WTC11 (cell line): ENCODE measurements around the gene GRIFIN.

ENCODE experiments used
- E2F4 ChIP-seq: sonication (generic); formaldehyde crosslinking; IDR thresholded peaks from 2 replicates; pipeline ENCODE4 v1.8.1; 2022; ENCODE audit warnings: low read depth, mild to moderate bottlenecking, moderate library complexity, missing genetic modification reagents, borderline replicate concordance
- NFE2L1 ChIP-seq: sonication (generic); formaldehyde crosslinking; IDR thresholded peaks from 2 replicates; pipeline ENCODE4 v1.8.1; 2023; ENCODE audit warnings: missing genetic modification reagents
- NR1H2 ChIP-seq: sonication (generic); formaldehyde crosslinking; IDR thresholded peaks from 2 replicates; pipeline ENCODE4 v1.9.0; 2021; ENCODE audit warnings: mild to moderate bottlenecking, moderate library complexity, missing genetic modification reagents
- TF ChIP-seq, protein P1 (sequence below): fragments of 200-600 bp; IDR thresholded peaks from 2 replicates; pipeline ENCODE4 v1.8.0; 2022; ENCODE audit warnings: antibody characterized with exemption

DNA sequence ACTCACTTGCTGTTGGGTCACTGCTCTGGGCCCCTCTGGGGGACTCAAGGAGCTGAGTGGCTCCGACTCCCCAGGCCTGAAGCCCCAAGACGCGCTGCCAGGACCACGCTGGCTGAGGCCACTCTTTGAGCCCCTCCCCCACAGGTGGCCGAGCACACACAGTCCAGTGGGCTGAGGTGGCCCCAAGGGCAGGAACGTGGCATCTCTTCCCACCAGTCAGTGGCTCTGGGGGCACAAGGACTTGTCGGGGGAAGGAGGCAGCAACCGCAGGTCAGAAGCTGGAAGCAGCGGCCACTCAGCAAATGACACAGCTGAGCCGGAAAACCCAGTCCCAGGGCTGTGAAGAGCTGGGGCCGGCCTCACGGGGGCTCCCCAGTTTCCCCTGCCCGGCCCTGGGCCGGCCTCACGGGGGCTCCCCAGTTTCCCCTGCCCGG, 24.1 kb downstream of the GRIFIN start:
- TF ChIP-seq, protein P1, sequence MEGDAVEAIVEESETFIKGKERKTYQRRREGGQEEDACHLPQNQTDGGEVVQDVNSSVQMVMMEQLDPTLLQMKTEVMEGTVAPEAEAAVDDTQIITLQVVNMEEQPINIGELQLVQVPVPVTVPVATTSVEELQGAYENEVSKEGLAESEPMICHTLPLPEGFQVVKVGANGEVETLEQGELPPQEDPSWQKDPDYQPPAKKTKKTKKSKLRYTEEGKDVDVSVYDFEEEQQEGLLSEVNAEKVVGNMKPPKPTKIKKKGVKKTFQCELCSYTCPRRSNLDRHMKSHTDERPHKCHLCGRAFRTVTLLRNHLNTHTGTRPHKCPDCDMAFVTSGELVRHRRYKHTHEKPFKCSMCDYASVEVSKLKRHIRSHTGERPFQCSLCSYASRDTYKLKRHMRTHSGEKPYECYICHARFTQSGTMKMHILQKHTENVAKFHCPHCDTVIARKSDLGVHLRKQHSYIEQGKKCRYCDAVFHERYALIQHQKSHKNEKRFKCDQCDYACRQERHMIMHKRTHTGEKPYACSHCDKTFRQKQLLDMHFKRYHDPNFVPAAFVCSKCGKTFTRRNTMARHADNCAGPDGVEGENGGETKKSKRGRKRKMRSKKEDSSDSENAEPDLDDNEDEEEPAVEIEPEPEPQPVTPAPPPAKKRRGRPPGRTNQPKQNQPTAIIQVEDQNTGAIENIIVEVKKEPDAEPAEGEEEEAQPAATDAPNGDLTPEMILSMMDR: no peak
- TF ChIP-seq E2F4 (CRISPR knock-in tag) (no peak), NR1H2 (CRISPR knock-in tag) (no peak), NFE2L1 (CRISPR knock-in tag) (no peak)
